K562 (cell line): ENCODE results near the gene ITPR2. TPM values are rescaled to one million over a fixed set of nuclear protein-coding genes. Genes with fewer than 3 reads are reported as not detected.

Experiments used
- ATAC-seq: fragments of 200-7000 bp; cut with Tn5 transposase; 3 replicates; pipeline ENCODE4 v1.9.1; 2020; ENCODE audit warnings: moderate library complexity
- BruUV-seq: library from RNA; stranded (reverse); fragments of 400-500 nt; replicated peaks from 2 replicates; lab custom pipeline; 2021; lab: Mats Ljungman, UMichigan
- CTCF ChIA-PET: fragments of 300-600 bp; formaldehyde crosslinking; extraction: SDS; loops from one replicate; lab custom pipeline; 2021; ENCODE audit warnings: low intra/inter-chr PET ratio; lab: Yijun Ruan, JAX
- POLR2A ChIA-PET: fragments of 300-600, 350-650 bp; sonication (Branson Sonifier 250); formaldehyde crosslinking; extraction: SDS; loops from one replicate; lab custom pipeline; 2021; ENCODE audit warnings: antibody characterized with exemption, inconsistent platforms; lab: Yijun Ruan, JAX
- DNase-seq, 4 experiments: peaks; one replicate each; pipeline versions ENCODE4 v3.0.0 to v3.0.0-alpha.2; 2011 to 2018; ENCODE audit warnings: low spot score in 3 of 4, mixed read lengths in 3 of 4; ENCODE audit errors: extremely low read depth in 1 of 4
- FAIRE-seq: peaks from 2 replicates; lab custom pipeline; 2011; peaks lifted over from hg19 to GRCh38; lab: Jason Lieb, UNC
- H2AFZ ChIP-seq: 2 replicates; pipeline ENCODE4 v1.6.0; 2011; ENCODE audit warnings: low read depth, low read length, control low read depth, inconsistent platforms
- H3K27ac ChIP-seq: fragments of 200-600 bp; 3 replicates; pipeline ENCODE4 v1.8.0; 2011; ENCODE audit warnings: low read depth, mild to moderate bottlenecking, control low read depth, inconsistent platforms, low read length, moderate library complexity, mixed read lengths; ENCODE audit errors: extremely low read depth
- H3K27me3 ChIP-seq, 2 experiments: fragments of 300-600 bp in 1 of 2; 2 replicates in 1 of 2; 3 replicates in 1 of 2; pipeline versions ENCODE4 v1.6.0 to v1.8.0; 2011; ENCODE audit warnings: inconsistent platforms in 2 of 2, low read length in 2 of 2, mild to moderate bottlenecking in 1 of 2, mixed read lengths in 1 of 2, moderate library complexity in 1 of 2; ENCODE audit not compliant: control insufficient read depth in 2 of 2, insufficient read depth in 2 of 2
- H3K36me3 ChIP-seq: fragments of 300-600 bp; 3 replicates; pipeline ENCODE4 v1.8.0; 2011; ENCODE audit warnings: mild to moderate bottlenecking, low read length, inconsistent platforms; ENCODE audit not compliant: control insufficient read depth, insufficient read depth
- H3K4me1 ChIP-seq, 2 experiments: fragments of 200-600 bp in 1 of 2; replicated peaks in 1 of 2; 2 replicates in 1 of 2; 3 replicates in 1 of 2; pipeline versions ENCODE4 v1.5.1 to v1.8.0; 2011; ENCODE audit warnings: inconsistent platforms in 2 of 2, low read length in 2 of 2, mild to moderate bottlenecking in 1 of 2, mixed read lengths in 1 of 2, moderate library complexity in 1 of 2; ENCODE audit not compliant: control insufficient read depth in 2 of 2, insufficient read depth in 2 of 2
- H3K4me2 ChIP-seq: 2 replicates; pipeline ENCODE4 v1.6.1; 2011; ENCODE audit warnings: low read length, control low read depth, inconsistent platforms, mixed read lengths; ENCODE audit not compliant: insufficient read depth
- H3K4me3 ChIP-seq: fragments of 200-600 bp; sonication (generic), shearing (Covaris generic); 2 replicates; pipeline ENCODE4 v1.5.1; 2016; ENCODE audit warnings: control low read depth, inconsistent platforms
- H3K79me2 ChIP-seq: fragments of 200-600 bp; 3 replicates; pipeline ENCODE4 v1.8.0; 2011; ENCODE audit warnings: low read length, inconsistent platforms; ENCODE audit not compliant: control insufficient read depth, insufficient read depth
- H3K9ac ChIP-seq, 2 experiments: 2 replicates each; pipeline versions ENCODE4 v1.6.0 to v1.6.1; 2011; ENCODE audit warnings: low read depth in 2 of 2, low read length in 2 of 2, control low read depth in 1 of 2, inconsistent platforms in 1 of 2, mild to moderate bottlenecking in 1 of 2, mixed read lengths in 1 of 2; ENCODE audit not compliant: insufficient read depth in 1 of 2
- H3K9me1 ChIP-seq: one replicate; pipeline ENCODE4 v1.6.0; 2011; ENCODE audit warnings: inconsistent platforms, mild to moderate bottlenecking, low read length, moderate library complexity; ENCODE audit not compliant: control insufficient read depth, insufficient read depth
- H3K9me3 ChIP-seq: replicated peaks from 2 replicates; pipeline ENCODE4 v1.5.1; 2011; ENCODE audit warnings: low read depth, low read length, inconsistent platforms; ENCODE audit not compliant: control insufficient read depth, insufficient read depth
- H4K20me1 ChIP-seq: replicated peaks from 2 replicates; pipeline ENCODE4 v1.6.1; 2011; ENCODE audit warnings: low read length, inconsistent platforms, mixed read lengths; ENCODE audit not compliant: control insufficient read depth, insufficient read depth
- E2F3 ChIP-seq: fragments of 250-450 bp; sonication (Bioruptor Pico); IDR thresholded peaks from 2 replicates; pipeline ENCODE4 v1.4.0; 2020; ENCODE audit warnings: mild to moderate bottlenecking
- ELF1 ChIP-seq: fragments of 200-800 bp; sonication (Bioruptor generic); IDR thresholded peaks from 2 replicates; pipeline ENCODE4 v1.6.1; 2016; ENCODE audit warnings: missing genetic modification characterization, missing compliant biosample characterization
- HNRNPK ChIP-seq: fragments of 200-400 bp; formaldehyde crosslinking; IDR thresholded peaks from one replicate; pipeline ENCODE4 v1.6.1; 2018; ENCODE audit warnings: mild to moderate bottlenecking, low read depth, low read length; ENCODE audit not compliant: poor library complexity, severe bottlenecking
- ZBTB1 ChIP-seq: sonication (generic); formaldehyde crosslinking; IDR thresholded peaks from 2 replicates; pipeline ENCODE4 v1.8.1; 2023; ENCODE audit warnings: missing genetic modification reagents, low read depth, mild to moderate bottlenecking, borderline replicate concordance
- whole genome bisulfite sequencing: fragments of 100-300 bp; shearing (Covaris generic); methylation state at CpG from one replicate; pipeline ENCODE4 v1.1.6; 2016; ENCODE audit warnings: low coverage, mixed read lengths; ENCODE audit not compliant: insufficient coverage; ENCODE audit errors: missing lambda C conversion rate; 5-methylcytosine and 5-hydroxymethylcytosine counted together
- in situ Hi-C: fragments of 300-500 bp; cut with MboI; formaldehyde crosslinking; loops from 4 replicates; pipeline ENCODE4 v1.15.0; 2018; ENCODE audit warnings: inconsistent platforms, mixed read lengths
- intact Hi-C: fragments of 100-400 bp; cut with micrococcal nuclease; formaldehyde crosslinking; loops from 2 replicates; pipeline ENCODE4 v1.14.2; 2022
- polyA plus RNA-seq, 8 experiments: library from polyadenylated mRNA; depleted of rRNA in 4 of 8; stranded (reverse) in 5 of 8; unstranded in 3 of 8; fragments of >200 nt; fragmentation: Nextera tagmentation in 2 of 8; fragmentation: Illumina TruSeq in 1 of 8; extraction: Ambion mirVana in 2 of 8; extraction: Trizol in 1 of 8; gene quantifications; 2 replicates each; pipeline versions ENCODE4 v1.2.1 to v1.2.3, GENCODE V29; 2011 to 2014; ENCODE audit warnings: inconsistent platforms in 1 of 8, missing spikeins in 1 of 8
- total RNA-seq, 7 experiments: library from RNA; depleted of rRNA in 6 of 7; stranded (reverse); fragments of >200 nt in 6 of 7; fragmentation: Illumina TruSeq in 2 of 7; extraction: Trizol in 2 of 7; gene quantifications; 2 replicates each; pipeline versions ENCODE4 v1.2.1 to v1.2.3, GENCODE V29; 2011 to 2021; ENCODE audit warnings: low replicate concordance in 1 of 7
- TF ChIP-seq, protein P1 (sequence below): sonication (generic); IDR thresholded peaks from 2 replicates; pipeline ENCODE4 v1.6.1; 2016
- TF ChIP-seq, protein P2 (sequence below): sonication (generic); formaldehyde crosslinking; IDR thresholded peaks from 2 replicates; pipeline ENCODE4 v1.8.0; 2022; ENCODE audit warnings: mild to moderate bottlenecking, missing genetic modification reagents

ITPR2 gene
- total and polyA plus RNA-seq, 9 of the 15 experiments (the other 6 are each of a cell fraction or from before 2014, with no cell fraction given) = 0.21 to 3.3 (median 0.95) TPM

DNA sequence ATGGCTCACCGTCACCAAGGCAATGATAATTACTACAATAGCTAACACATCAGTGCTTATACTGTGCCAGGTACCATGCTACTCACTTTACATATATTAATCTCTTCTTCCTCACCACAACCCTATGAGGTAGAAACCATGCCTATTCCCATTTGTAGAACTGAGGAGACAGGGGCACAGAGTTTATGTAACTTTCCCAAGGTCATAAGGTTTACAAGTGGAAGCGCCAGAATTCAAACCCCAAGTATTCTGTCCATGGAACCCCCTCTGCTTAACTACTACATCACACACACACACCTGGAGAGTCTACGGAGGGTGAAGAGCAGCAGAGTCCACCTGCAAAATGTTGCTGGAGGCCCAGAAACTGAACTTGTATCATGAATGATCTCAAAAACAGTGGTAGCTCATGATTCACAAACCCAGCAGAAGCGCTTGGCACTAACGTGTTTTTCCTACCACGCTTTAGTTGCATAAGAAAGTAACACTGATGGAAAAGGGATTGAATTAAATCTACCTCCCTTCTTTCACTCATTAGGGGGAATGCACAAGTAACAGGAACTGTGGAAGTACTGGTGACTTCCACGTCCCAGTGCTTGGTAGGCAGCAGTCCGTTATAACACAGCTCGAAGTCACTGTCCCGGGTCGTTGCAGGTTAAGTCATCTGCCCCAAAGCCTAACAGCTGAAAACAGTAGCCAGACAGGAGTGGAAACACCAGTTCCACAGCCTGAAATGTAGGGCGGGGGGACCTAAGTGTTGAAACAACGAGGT is 2.0 kb downstream of the ITPR2 start:
- Histone ChIP-seq H3K4me1 (peaks cover 3 to 22% of the 10 kb centered on the region in 2 experiments; a peak in 4 of 5 replicates), H3K36me3 (no peaks in the 10 kb centered on the region), H3K27ac (no peak overlapping the region), H3K9ac (no peak overlapping the region), H3K4me2 (no peak overlapping the region), H3K79me2 (no peaks in the 10 kb centered on the region), H2AFZ (no peak overlapping the region), H3K9me1 (no peaks in the 10 kb centered on the region), H3K9me3 (no peaks in the 10 kb centered on the region), H3K27me3 (peaks cover 0 to 7% of the 10 kb centered on the region in 2 experiments; a peak in 4 of 5 replicates), H3K4me3 (no peak overlapping the region), H4K20me1 (no peaks in the 10 kb centered on the region)
- BruUV-seq = no TSS peak
- DNase-seq (no peak), FAIRE-seq (no peak), ATAC-seq (no peak)
- CTCF ChIA-PET = no interaction called here
- WGBS = 54% methylated on average over 13 of the region's 13 CpGs
- in situ Hi-C loops (no loop called here), intact Hi-C loops (no loop called here)
- POLR2A ChIA-PET = interaction anchor here (1.3 kb wide), 1 partner anchor 18 kb away, joined by 3 read pairs; no protein-coding TSS in a partner anchor
- TF ChIP-seq E2F3 = 0 out of 2 replicates have a peak, but pooled peaks have one; percentile 17
- TF ChIP-seq, protein P1, sequence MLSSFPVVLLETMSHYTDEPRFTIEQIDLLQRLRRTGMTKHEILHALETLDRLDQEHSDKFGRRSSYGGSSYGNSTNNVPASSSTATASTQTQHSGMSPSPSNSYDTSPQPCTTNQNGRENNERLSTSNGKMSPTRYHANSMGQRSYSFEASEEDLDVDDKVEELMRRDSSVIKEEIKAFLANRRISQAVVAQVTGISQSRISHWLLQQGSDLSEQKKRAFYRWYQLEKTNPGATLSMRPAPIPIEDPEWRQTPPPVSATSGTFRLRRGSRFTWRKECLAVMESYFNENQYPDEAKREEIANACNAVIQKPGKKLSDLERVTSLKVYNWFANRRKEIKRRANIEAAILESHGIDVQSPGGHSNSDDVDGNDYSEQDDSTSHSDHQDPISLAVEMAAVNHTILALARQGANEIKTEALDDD = no peak

DNA sequence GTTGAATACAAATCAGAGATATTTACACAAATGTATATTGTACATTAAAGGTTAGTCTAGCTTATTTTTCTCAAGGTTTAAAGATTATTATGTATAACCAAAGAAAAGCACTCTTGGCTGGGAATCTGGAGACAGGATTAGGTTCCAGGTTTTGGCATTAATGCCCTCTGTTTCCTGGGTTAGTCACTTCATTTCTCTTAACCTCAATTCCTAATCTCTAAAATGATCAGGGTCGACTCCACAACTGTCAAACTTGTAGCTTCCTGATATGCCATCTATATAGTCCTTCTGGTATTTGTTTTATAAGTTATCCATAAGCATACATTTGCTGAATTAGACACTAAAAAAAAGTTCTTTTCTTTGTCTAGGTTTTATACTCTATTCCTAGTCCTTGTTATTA is 2.6 kb downstream of the ITPR2 start:
- no peak overlapping the region for H3K4me3 ChIP-seq
- TF ChIP-seq ZBTB1 (CRISPR knock-in tag) = no peak
- TF ChIP-seq ELF1 (tag) = no peak
- TF ChIP-seq HNRNPK = no peak
- TF ChIP-seq, protein P2, sequence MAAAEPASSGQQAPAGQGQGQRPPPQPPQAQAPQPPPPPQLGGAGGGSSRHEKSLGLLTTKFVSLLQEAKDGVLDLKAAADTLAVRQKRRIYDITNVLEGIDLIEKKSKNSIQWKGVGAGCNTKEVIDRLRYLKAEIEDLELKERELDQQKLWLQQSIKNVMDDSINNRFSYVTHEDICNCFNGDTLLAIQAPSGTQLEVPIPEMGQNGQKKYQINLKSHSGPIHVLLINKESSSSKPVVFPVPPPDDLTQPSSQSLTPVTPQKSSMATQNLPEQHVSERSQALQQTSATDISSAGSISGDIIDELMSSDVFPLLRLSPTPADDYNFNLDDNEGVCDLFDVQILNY (CRISPR knock-in tag) = no peak
- TF ChIP-seq, all 486 proteins: peak for 0
- Histone ChIP-seq H4K20me1 (no peaks in the 10 kb centered on the region), H3K4me1 (peaks cover 3 to 22% of the 10 kb centered on the region in 2 experiments; a peak in 4 of 5 replicates), H3K9me1 (no peaks in the 10 kb centered on the region), H3K9me3 (no peaks in the 10 kb centered on the region), H3K27ac (no peak overlapping the region), H3K4me2 (no peak overlapping the region), H3K27me3 (peaks cover 0 to 7% of the 10 kb centered on the region in 2 experiments; a peak in 4 of 5 replicates), H3K36me3 (no peaks in the 10 kb centered on the region), H3K79me2 (no peaks in the 10 kb centered on the region), H2AFZ (no peak overlapping the region), H3K9ac (no peak overlapping the region)
- FAIRE-seq (no peak), ATAC-seq (no peak), DNase-seq (no peak)
- BruUV-seq = TSS peak; percentile 29
- WGBS = 0% methylated on average over 1 of the region's 1 CpG
- ChIA-PET POLR2A (interaction anchor here (1.3 kb wide), 1 partner anchor 18 kb away, joined by 3 read pairs; no protein-coding TSS in a partner anchor), CTCF (no interaction called here)
- intact Hi-C loops (no loop called here), in situ Hi-C loops (no loop called here)
